ENCODE results near the gene CST9. TPM values are rescaled to one million over a fixed set of nuclear protein-coding genes. Genes with fewer than 3 reads are reported as not detected.
"Not testable (repeated sequence)": the region's sequence is repeated elsewhere in the genome, so short reads cannot be mapped to it uniquely, and the experiment has no call there.

The CST9 gene
- polyA plus RNA-seq, 1 experiment, result not detected

DNA sequence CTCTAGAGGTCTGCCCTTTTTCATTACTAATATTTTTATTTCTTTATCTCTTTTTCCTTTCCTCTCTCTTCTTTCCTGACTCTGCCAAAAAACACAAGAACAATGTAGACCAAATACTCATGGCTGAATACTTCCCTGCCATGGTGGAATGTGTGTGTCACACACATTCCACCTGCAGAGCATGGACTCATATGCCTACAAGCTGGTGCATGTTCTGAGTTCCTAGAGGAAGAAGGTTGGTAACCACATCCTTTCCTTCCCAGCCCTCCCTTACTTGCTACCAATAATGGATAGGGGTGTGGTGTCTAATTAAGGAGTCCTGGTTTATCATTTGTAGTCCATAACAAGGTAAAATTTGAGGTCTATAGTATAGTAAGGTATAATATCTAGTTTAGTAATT lies 22.2 kb downstream of the CST9 start:
- POLR2A ChIA-PET, result no interaction called here
- DNase-seq (ENCODE audit: low read depth), result no peak
- no peaks in the 10 kb centered on the region for H3K36me3 ChIP-seq (ENCODE audit: control insufficient read depth, insufficient read depth, low read length)
- TF ChIP-seq, protein P1, sequence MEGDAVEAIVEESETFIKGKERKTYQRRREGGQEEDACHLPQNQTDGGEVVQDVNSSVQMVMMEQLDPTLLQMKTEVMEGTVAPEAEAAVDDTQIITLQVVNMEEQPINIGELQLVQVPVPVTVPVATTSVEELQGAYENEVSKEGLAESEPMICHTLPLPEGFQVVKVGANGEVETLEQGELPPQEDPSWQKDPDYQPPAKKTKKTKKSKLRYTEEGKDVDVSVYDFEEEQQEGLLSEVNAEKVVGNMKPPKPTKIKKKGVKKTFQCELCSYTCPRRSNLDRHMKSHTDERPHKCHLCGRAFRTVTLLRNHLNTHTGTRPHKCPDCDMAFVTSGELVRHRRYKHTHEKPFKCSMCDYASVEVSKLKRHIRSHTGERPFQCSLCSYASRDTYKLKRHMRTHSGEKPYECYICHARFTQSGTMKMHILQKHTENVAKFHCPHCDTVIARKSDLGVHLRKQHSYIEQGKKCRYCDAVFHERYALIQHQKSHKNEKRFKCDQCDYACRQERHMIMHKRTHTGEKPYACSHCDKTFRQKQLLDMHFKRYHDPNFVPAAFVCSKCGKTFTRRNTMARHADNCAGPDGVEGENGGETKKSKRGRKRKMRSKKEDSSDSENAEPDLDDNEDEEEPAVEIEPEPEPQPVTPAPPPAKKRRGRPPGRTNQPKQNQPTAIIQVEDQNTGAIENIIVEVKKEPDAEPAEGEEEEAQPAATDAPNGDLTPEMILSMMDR (IDR thresholded peaks at IDR 0.05; ENCODE audit: insufficient read depth, low read depth, low read length), result no peak
- CTCF ChIA-PET, result interaction anchor here (1.0 kb wide), 1 partner anchor 17 kb away, joined by 3 read pairs; no protein-coding TSS in a partner anchor
- no peaks in the 10 kb centered on the region for H3K27me3 ChIP-seq (ENCODE audit: control insufficient read depth, insufficient read depth, low read length)
- no peak overlapping the region for H3K4me3 ChIP-seq (ENCODE audit: low read depth, low read length)

DNA sequence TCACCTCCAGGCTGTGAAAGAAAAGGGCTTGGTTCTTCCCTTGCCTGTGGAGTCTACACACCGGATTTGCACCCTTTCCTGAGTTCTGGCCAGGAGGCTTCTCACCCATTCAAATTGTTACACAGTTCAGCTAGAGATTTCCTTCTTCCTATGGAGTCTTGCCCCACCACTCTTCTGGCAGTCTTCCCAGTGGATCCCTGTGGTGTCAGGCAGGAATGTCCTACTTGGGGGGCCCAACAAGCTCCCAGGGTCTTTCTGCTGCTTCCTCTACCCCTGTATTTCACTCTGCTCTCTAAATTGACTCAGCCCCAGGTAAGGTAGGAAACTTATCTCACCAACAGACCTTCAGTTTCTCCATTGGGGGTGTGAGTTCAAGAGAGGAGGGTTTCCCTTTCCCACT lies 23.4 kb downstream of the CST9 start:
- Histone ChIP-seq H3K4me3 (ENCODE audit: low read depth, low read length) (no peak overlapping the region), H3K36me3 (ENCODE audit: control insufficient read depth, insufficient read depth, low read length) (no peaks in the 10 kb centered on the region), H3K27me3 (ENCODE audit: control insufficient read depth, insufficient read depth, low read length) (no peaks in the 10 kb centered on the region)
- ChIA-PET POLR2A (no interaction called here), CTCF (interaction anchor here (1.1 to 1.2 kb wide), 2 partner anchors 67 to 146 kb away, joined by 3 read pairs; no protein-coding TSS in a partner anchor)
- no peak for DNase-seq (ENCODE audit: low read depth)
- TF ChIP-seq, protein P1 (IDR thresholded peaks at IDR 0.05; ENCODE audit: insufficient read depth, low read depth, low read length), result no peak

DNA sequence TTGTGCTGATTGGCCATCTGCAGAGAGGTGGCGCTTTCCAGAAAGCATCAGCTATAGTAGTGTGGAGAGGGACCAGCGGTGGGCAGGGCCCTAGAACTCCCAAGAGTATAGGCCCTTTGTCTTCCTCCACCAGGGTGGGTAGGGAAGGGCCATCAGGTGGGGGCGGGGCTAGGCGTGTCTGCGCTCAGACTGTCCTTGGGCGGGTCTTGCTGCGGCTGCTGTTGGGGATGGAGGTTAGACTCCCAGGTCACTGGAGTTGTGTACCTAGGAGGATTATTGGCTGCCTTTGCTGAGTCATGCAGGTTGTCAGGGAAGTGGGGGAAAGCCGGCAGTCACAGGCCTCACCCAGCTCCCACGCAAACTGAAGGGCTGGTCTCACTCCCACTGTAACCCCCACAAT lies 23.9 kb downstream of the CST9 start:
- CTCF ChIA-PET, result interaction anchor here (1.1 to 1.2 kb wide), 2 partner anchors 66 to 146 kb away, joined by 3 read pairs; no protein-coding TSS in a partner anchor
- POLR2A ChIA-PET, result not testable (repeated sequence)

DNA sequence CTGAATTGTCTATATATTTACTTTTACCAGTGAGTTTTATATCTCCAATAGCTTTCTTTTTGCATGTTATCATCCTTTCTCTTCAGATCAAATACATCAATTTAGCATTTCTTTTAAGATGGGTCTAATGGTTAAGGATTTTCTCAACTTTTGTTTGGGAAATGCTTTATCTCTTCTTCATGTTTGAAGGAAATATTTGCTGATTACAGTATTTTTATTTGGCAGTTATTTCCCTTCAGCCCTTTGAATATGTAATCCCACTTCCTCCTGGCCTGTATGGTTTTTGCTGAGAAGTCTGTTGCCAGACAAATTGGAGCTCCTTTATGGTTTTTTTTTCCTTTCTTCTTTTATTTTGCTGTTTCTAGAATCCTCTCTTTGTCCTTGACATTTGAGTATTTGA lies 30.7 kb downstream of the CST9 start:
- ChIA-PET CTCF (no interaction called here), POLR2A (no interaction called here)
- no peak for DNase-seq (ENCODE audit: low read depth)
- Histone ChIP-seq H3K36me3 (ENCODE audit: control insufficient read depth, insufficient read depth, low read length) (no peaks in the 10 kb centered on the region), H3K27me3 (ENCODE audit: control insufficient read depth, insufficient read depth, low read length) (no peaks in the 10 kb centered on the region), H3K4me3 (ENCODE audit: low read depth, low read length) (no peak overlapping the region)
- TF ChIP-seq, protein P1 (IDR thresholded peaks at IDR 0.05; ENCODE audit: insufficient read depth, low read depth, low read length), result no peak

More for the DNA sequence above, 23.9 kb downstream of the CST9 start:
- H3K36me3 ChIP-seq (ENCODE audit: control insufficient read depth, insufficient read depth, low read length); DNase-seq (ENCODE audit: low read depth); H3K4me3 ChIP-seq (ENCODE audit: low read depth, low read length); H3K27me3 ChIP-seq (ENCODE audit: control insufficient read depth, insufficient read depth, low read length): not testable (repeated sequence)

DNA sequence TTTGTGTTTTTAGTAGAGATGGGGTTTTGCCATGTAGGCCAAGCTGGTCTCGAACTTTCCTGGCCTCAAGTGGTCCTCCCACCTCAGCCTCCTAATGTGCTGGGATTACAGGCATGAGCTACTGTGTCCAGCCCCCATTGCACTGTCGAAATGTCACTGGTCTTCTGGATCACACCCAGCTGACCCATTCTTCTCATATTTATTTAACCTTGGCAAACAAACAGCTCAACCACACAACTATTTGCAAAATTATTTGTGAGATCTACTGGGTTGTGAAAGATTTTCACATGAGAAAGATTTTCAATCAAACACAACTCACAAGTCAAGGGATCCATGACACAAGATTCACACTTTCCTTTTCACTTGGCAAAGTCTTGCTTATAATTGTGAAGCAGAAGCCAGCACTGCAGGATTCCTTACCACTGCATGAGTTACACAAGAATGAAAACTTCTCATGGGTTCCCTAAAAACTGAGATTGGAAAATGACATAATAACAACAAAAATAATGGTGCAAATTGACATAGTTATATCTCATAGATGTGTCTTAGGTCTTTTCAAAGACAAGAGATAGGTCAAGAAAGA lies 35.4 kb downstream of the CST9 start:
- Histone ChIP-seq H3K36me3 (ENCODE audit: control insufficient read depth, insufficient read depth, low read length) (no peaks in the 10 kb centered on the region), H3K27me3 (ENCODE audit: control insufficient read depth, insufficient read depth, low read length) (no peaks in the 10 kb centered on the region), H3K4me3 (ENCODE audit: low read depth, low read length) (no peak overlapping the region)
- no peak for DNase-seq (ENCODE audit: low read depth)
- ChIA-PET POLR2A (no interaction called here), CTCF (interaction anchor here (0.6 kb wide), 1 partner anchor 137 kb away, joined by 3 read pairs; no protein-coding TSS in a partner anchor)
- TF ChIP-seq, protein P1 (IDR thresholded peaks at IDR 0.05; ENCODE audit: insufficient read depth, low read depth, low read length), result no peak

DNA sequence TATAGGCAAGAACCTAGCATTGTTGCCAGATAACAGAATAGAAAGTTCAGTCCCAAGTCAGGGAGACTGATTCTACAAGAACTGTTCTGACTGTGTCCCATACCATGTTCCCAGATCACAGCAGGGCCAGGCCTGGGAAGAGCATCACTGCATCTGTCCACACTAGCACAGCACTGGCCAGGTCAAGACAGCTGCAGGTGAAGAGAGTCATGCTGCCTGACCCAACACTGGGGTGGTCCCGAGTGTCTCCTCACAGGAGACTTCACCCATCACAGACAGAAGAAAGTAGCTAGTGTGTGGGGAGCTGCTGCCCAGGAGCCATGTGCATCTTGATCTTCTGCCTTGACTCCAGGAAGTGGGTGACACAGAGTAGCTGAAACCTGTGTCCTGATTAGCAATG lies 36.1 kb downstream of the CST9 start:
- no peak overlapping the region for H3K4me3 ChIP-seq (ENCODE audit: low read depth, low read length)
- no peak for DNase-seq (ENCODE audit: low read depth)
- ChIA-PET CTCF (interaction anchor here (0.6 kb wide), 1 partner anchor 136 kb away, joined by 3 read pairs; no protein-coding TSS in a partner anchor), POLR2A (no interaction called here)
- no peaks in the 10 kb centered on the region for H3K36me3 ChIP-seq (ENCODE audit: control insufficient read depth, insufficient read depth, low read length)
- H3K27me3 ChIP-seq (ENCODE audit: control insufficient read depth, insufficient read depth, low read length), result no peaks in the 10 kb centered on the region
- TF ChIP-seq, protein P1 (IDR thresholded peaks at IDR 0.05; ENCODE audit: insufficient read depth, low read depth, low read length), result no peak

All from BJ (cell line).